Inflammatory macrophage treated with lipopolysaccharide for 4 hours (primary cell): ENCODE data around the gene HSPB1.
A peak's percentile ranks its signal among the peaks of the same experiment; 100 is the strongest.
"Not testable (repeated sequence)": the region's sequence is repeated elsewhere in the genome, so short reads cannot be mapped to it uniquely, and the experiment has no call there.

Experiments
- DNase-seq: peaks from one replicate; pipeline ENCODE4 v3.0.0-alpha.2; 2020

HSPB1 gene

DNA sequence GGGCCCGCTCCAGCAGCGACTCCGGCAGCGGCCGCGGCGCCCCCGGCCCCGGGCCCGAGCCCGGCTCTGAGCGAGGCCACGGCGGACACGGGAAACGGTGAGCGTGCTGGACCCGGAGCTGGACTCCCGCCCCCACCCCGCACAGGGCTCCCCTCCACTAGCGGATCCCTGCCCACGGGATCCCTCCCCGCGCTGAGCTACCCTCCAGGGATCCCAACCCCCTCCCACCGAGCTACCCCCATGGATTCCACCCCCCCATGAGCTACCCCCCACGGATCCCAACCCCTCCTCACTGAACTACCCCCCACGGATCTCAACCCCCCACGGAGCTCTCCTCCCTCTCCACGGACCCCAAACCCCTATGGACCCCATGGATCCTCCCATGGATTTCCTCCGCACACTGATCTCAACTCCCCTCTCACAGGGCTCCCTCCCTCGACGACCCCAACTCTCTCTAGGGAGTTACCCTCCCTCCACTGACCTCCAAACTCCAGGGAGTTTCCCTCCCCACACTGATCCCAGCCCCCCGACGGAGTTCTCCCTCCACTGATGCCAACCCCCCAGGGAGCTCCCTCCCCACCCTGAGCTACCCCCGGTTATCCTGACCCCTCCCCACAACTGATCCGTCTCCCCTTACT is 20.6 kb upstream of the HSPB1 start:
- no peak for DNase-seq

DNA sequence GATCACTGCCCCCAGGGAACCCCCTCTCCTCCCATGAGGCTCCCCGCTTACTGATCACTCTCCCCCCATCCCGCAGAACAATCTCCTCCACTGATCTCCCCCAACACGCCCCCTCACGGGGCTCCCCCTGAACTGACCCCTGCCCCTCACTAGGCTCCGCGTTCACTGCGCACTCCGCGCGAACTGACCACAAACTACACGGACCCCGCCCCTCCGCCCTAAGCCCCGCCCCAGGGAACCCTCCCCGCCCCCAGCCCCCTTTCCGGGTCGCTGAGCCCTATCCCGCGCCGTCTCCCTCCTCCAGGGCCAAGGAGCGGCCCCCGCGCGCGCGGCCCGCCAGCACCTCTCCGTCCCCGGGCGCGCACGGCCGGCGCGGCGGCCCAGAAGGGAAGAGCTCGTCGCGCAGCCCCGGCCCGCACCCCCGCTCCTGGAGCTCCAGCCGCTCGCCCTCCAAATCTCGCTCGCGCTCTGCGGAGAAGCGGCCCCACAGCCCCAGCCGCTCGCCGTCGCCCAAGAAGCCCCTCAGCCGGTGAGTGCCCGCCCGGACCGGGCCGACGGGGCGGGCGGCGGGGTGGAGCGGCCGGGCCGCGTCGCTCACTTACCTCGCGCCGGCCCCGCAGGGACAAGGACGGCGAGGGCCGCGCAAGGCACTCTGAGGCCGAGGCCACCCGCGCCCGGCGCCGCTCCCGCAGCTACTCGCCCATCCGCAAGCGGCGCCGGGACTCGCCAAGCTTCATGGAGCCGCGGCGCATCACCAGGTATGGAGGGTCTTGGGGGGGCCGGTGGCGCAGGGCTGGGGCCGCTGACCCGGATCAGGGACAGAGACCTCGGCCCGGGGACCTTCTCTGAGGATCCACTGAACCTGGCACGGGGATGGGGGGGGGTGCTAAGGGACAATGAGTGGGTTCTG is 19.9 kb upstream of the HSPB1 start:
- no peak for DNase-seq

DNA sequence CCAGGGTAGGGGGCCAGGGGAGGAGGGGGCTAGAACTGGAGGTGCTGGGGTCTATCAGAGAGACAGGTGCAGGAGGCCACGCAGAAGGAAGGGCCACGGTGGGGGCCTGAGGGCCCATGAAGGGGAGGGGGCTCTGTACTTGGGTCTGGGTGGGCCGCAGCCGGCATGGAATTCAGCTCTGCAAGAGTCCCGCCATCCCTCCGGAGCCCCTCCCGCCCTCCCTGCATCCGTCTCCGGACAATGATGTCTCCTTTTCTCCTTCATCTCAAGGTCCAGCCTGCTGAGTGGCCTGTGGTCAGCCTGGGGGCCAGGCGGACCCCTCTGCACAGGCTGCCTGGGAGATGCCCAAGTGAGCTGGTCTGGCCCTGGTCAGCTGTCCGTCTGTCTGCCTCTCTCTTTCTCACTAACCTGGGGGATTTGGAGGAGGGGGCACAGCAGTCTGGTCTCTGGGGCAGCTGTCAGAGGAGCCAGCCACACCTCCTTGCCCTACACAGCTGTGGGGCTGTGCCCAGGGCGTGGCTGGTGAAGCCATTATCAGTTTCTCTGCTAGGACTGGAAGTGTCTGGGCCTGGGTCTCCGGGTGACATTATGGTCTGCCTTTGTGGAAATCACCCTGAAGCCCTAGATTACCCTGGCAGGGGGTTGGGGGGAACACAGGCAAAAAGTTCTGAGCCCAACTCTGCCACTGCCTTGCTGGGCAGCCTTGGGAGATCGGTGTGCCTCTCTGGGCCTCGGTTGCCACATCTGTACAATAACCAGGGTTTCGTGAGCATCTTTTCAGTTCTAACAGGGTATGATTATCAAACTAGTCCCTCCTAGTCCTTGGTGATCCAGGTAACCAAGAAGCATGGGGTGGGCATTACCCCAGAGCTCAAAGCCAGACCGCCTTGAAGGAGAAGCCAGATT is 19.0 kb upstream of the HSPB1 start:
- no peak for DNase-seq

DNA sequence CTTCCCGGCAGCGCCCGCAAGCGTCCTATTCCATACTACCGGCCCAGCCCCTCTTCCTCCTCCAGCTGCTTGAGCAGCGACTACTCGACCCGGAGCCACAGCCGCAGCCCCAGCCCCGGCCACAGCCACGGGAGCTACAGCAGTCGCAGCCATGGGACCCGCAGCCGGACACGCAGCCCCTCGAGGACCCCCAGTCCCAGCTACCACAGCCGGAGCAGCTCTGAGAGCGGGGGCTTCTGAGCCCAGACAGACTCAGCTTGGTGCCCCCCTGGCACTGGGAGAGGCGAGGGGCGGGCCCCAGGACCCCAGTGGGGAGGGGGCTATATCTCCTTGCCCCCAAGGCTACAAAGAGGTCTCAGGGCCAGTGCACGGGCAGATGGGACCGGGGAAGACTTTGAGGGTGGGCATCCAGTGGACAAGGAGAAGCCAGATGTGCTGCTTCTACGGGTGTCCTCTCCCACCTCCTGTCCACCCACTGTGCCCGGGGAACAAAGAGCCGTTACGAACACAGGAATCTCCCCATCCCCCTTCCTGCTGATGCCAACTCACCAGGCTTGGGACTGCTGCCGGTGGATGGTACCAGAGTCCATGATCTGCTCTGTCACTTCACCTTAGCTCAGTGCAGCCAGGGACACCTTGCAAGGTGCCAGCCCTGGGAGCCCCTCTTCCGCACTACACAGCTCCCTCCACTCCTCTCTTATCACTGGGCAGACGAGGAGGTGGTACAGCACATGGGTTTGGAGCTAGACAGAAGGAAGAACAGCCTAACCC is 16.7 kb upstream of the HSPB1 start:
- DNase-seq, result no peak

DNA sequence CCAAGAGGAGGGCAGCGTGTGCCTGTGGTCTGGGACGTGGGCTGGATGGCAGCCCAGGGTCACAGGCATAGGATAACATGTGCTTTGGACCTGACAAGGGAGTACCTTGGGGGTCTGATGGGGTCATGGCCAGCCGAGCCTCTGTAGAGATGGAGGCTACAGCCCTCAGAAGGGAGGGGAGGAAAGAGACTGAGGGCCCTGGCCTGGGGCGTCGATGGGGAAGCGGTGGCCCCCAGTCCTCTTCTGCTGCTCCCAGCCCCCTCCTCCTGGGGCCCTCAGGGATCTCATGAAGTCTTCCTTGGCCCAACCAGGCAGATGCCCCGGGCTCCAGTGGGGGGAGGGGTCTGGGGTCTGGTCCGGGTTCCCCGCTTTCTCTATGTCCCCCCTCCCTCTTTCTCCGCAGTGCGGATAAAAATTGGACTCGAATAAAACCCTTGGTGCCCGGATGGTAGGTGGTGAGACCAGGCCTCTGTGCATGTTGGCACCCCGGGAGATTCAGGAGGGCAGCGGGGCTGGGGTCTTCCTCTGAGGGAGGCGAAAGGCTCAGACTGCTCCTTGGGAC is 15.6 kb upstream of the HSPB1 start:
- DNase-seq, result no peak

DNA sequence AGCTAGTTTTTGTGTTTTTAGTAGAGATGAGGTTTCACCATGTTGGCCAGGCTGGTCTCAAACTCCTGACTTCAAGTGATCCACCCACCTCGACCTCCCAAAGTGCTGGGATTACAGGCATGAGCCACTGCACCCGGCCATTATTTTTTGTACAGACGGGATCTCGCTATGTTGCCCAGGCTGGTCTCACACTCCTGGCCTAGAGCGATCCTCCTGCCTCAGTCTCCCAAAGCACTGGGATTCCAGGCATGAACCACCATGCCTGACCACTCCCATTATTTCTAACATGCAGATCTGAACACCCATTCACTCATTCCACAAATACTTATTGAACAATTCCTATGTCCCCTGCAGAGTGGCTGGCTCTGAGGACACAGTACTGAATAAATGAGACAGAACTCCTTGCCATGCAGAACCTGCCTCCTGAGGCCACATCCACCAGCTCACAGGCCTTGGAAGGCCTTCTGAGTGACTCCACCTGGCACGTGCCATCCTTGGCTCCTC is 11.6 kb upstream of the HSPB1 start:
- not testable (repeated sequence) for DNase-seq

DNA sequence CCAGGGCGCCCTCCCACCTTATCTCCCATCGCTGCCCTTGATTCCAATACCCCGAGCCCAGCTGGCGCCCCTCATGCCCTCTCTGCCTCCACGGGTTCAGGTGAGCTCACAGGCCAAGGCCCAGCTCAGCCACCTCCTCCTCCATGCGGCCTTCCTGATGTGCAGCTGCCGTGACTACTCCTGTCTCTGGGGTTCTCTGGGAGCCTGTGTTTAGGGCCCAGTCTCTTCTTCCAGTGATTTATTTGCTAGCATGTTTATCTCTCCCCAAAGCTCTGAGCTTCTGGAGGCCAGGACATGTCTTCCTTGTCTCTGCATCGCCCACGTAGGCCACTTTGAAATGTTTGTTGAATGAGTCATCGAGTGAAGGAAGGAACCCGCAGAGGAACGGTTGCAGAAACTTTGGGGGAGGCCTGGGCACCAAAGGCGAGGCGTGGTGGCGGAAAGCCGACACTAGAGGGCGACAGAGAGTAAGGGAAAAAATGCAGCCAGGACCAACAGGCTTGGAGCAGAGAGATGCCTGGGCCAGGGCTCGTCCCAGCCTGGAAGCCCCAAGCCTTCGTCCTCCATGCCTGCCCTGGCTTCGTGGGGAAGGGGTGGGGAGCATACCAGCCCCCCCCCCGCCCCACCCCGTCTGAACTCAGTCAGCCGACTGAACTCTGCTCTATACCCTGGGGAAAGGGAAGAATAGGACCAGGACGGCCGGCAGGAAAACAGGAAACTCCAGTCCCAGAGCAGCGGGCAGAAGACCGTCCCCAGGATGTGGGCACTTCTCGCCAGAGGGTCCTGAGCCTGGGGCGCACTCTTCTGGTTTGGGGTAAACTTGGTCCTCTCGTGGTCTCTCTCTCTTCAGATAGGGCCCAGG is 10.9 kb upstream of the HSPB1 start:
- peak; percentile 98 for DNase-seq

DNA sequence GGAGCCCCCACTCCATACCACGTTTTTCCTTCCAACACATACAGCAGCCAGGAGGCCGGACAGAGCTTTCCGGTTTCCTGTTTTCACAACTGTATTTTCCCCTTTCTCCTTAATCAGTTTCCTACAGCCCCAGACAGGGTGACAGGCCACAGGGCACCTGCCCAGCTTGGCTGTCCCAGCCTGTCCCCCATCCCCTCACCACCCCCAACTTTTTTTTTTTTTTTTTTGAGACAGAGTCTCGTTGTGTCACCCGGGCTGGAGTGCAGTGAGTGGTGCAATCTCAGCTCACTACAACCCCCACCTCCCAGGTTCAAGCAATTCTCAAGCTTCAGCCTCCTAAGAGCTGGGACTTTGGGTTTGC is 10.3 kb upstream of the HSPB1 start:
- peak; percentile 27 for DNase-seq

DNA sequence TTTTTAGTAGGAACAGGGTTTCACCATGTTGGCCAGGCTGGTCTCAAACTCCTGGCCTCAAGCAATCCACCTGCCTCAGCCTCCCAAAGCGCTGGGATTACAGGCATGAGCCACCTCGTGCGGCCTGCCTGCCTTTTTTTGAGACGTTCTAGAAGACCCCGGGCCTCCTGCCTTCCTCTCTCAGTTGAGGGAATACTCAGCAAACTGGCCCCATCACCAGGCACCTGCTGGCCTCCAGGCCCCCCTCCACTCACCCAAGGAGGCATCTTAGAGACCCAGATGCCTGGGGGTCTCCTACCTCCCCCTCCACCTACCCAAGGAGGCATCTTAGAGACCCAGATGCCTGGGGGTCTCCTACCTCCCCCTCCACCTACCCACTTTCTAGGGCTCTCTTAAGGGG is 9.6 kb upstream of the HSPB1 start:
- not testable (repeated sequence) for DNase-seq

DNA sequence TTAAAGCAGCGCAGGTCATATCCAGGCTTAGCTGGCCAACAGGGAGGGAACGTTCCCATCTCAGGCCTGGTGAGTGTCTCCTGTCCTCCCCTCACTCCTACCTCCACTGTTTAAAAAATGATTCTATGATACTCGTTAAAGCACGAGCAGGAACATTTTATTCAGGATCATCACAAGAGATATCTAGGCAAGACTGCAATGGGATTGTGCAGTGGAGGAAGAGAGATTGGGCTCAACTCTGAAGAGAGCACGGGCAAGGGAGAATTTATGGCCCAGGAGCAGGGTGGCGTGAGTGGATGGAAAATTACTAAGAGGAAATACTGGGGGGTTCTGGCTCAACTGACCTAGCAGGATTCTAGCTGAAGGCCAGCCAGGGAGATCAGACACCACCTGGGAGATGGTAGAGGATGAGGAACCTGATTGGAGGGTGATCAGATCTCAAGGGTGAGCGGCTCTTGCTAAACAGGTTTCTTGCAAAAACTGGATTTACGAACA is 9.0 kb upstream of the HSPB1 start:
- DNase-seq, result no peak

DNA sequence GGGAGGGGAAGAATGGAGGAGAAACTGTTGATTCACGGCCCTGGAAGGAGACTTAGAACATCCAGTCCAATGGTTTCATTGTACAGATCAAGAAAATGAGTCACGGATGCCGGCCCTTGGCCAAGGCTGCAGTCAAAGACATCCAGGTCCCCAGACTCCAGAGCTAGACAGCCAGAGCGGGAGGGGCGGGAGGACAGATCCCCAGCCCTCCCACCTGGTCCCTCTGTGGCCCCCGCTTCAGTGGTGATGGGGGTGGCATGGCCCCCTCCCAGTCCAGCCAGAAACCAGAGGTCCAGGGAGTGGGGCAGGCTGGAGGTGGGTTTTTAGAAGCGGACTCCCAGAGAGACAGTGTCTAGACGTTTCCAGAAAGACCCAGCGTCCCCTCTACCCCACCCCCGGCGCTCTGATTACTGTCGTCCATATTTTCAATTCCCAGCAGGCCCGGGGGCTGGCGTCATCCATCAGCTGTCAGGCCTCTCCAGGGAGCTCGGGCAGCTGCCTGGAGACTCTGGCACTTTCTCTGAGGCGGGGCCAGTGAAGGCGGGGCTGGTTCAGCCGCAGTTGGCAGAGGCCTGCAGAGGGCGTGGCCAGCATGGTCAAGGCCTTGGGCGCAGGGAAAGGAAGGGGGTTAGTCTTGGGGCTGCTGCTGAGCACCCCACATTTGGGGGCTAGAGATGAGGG is 8.0 kb upstream of the HSPB1 start:
- peak; percentile 91 for DNase-seq

DNA sequence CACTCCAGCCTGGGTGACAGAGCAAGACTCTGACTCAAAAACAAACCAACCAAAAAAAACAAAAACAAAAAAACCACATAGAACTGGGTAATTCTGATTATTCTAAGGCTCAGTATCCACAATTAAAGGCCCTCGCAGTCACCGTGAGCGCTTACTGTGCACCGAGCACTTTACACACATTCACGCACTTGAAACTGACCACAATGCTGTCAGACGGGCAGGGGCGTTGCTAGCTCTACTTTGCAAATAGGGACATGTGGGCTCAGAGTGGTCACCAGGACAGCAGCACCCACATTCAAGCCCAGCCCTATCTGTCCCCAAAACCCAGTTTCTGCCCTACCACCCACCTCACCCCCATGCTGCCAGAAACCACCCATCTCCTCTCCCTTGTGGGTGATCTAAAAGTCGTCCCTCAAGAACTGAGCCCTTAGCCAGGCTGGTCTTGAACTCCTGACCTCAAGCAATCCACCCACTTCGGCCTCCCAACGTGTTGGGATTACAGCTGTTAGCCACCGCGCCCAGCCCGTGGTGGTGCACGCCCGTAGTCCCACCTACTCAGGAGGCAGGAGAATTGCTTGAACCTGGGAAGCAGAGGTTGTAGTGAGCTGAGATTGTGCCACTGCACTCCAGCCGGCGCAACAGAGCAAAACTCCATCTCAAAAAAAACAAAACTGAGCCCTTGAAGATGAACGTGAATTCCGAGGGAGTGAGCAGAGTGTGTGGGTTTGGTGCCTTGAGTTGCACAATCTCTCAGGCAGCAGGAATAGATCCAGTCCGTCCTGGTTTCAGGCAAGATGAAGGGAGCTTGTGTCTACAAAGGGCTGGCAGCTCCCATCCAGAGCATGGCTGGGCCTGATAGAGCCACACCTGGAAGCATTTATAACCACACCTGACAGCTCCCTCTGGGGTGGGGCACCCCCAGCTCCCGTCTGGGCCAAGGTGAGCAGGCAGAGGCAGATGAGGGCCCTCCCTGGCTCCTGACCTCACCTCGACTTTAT is 5.4 kb upstream of the HSPB1 start:
- DNase-seq, result no peak

DNA sequence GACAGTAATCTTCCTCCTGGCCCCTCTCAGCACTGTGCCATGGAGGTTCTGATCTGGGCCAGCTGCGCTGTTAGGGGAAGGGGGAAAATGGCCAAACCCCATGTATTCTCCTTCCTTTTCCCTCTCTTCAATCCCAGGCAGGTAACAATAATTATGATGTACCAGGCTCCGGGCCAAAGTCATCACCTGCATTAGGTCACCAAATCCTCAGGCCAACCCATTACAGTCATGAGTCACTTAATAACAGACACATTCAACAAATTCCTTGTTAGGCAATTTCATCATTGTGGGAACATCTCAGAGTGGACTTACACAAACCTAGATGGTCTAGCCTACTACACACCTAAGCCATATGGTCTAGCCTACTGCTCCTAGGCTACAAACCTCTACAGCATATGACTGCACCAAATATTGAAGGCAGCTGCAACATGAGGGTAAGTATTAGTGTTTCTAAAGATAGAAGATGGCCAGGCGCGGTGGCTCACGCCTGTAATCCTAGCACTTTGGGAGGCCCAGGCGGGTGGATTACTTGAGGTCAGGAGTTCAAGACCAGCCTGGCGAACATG is 2.2 kb upstream of the HSPB1 start:
- no peak for DNase-seq

DNA sequence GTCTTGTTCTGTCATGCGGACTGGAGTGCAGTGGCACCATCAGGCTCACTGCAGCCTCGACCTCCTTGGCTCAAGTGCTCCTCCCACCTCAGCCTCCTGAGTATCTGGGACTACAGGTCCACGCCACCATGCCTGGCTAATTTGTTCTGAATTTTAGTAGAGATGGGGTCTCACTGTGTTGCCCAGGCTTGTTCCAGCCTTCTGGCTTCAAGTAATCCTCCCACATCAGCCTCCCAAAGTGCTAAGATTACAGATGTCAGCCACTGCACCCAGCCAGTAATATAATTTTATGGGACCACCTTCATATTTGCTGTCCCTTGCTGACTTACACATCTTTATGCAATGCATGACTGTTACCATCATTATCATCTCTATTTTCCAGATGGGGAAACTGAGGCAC is 1.5 kb upstream of the HSPB1 start:
- DNase-seq, result no peak

DNA sequence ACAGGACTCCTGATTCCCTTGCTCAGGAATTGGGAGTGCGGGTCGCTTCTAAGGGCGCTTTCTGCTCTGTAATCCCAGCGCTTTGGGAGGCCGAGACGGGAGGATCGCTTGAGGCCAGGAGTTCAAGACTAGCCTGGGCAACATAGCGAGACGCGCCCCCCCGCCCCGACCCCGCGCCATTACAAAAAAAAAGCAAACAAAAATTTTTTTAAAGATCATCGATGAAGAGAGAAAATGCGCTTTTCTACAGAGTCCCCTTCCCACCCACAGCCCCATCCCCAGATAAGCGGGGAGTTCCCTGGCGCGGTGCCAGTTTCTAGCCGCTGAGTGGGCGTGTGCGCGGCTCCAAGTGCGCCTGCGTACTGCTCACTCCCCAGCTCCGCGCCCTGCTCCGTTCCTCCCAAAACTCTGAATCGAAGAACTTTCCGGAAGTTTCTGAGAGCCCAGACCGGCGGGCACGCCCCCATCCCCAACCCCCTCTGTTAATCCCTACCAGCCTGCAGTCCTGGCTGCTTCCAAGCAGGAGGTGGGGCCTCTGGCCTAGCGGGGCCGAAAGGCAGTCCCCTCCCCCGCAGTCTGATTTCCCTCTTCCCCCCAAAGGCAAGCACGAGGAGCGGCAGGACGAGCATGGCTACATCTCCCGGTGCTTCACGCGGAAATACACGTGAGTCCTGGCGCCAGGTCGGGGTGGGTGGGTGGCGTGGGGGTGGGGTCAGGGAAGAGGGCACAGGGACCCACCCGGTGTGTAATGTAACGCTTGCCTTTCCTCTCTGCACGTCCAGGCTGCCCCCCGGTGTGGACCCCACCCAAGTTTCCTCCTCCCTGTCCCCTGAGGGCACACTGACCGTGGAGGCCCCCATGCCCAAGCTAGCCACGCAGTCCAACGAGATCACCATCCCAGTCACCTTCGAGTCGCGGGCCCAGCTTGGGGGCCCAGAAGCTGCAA is 1.0 kb downstream of the HSPB1 start:
- peak; percentile 83 for DNase-seq

DNA sequence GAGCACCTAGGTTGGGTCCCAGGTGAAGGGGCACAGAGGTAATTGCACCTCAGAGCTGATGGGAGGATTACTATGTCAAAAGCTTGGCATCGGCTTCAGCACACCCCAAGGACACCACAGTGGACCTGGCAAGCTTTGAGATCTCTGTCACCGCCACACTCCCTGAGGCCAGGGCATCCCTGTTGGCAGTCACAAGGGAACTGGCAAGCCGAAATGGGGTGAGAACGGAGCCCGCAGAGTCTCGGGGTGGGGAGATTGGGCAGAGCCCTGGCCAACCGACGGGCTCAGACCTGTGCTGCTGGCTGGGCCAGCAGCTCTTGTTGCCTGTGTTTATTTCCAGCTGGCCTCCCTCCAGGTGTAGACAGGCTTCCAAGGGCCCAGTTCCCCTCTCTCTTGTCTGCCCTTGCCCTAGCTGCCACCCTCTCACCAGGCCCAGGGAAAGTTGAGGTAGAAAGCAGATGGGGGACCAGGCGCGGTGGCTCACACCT is 2.5 kb downstream of the HSPB1 start:
- no peak for DNase-seq

DNA sequence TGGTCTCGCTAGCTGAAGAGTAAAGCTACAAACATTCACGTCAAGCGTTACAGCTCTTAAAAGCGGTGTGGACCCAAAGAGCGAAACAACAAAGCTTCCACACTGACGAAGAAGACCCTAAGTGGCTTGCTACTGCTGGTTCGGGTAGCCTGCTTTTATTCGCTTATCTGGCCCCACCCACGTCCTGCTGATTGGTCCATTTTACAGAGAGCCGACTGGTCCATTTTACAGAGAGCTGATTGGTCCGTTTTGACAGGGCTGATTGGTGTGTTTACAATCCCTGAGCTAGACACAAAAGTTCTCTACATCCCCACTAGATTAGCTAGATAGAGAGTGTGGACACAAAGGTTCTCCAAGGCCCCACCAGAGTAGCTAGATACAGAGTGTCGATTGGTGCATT is 6.4 kb downstream of the HSPB1 start:
- not testable (repeated sequence) for DNase-seq
